ENCODE results near the gene GLI3. TPM values are rescaled to one million over a fixed set of nuclear protein-coding genes. Genes with fewer than 3 reads are reported as not detected.

The GLI3 gene
- total RNA-seq, 1 experiment from 2014 or later: 45.0 TPM

DNA sequence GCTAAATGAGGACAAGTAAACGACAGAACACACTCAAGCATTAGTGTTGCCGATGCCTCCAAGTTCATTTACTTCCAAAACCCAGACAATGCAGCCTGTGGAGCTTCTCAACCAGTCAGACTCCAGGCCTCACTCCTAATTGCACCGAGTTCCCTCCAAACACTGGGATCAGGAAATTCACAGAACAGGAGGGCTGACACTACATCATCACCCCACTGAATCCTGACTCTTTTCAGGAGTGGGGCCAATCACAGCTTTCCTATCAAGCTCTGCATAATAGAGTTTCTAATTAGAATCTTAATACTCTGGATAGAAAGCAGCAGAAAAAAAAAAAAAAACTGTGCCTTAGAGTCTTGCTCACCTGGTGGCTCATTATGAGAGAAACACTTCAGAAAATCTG, 103.7 kb downstream of the GLI3 start:
- no peak overlapping the region for H3K4ac ChIP-seq (ENCODE audit: low read depth, low read length)
- H3K4me2 ChIP-seq (ENCODE audit: insufficient read depth, insufficient read length, low read length): no peak overlapping the region
- no peak overlapping the region for H3T11ph ChIP-seq (ENCODE audit: low read length)
- H3K9ac ChIP-seq (ENCODE audit: extremely low read depth, insufficient read length, low read length): no peak overlapping the region
- no peak overlapping the region for H3K23ac ChIP-seq (ENCODE audit: insufficient read length, low read depth, low read length)
- no peaks in the 10 kb centered on the region for H3K4me1 ChIP-seq (ENCODE audit: insufficient read depth, low read length)
- no peak overlapping the region for H2BK12ac ChIP-seq (ENCODE audit: insufficient read length, low read depth, low read length)
- H3K9me3 ChIP-seq (ENCODE audit: control insufficient read depth, low read depth, low read length): no peaks in the 10 kb centered on the region
- no peaks in the 10 kb centered on the region for H3K27me3 ChIP-seq (ENCODE audit: insufficient read depth, low read length)
- H3K18ac ChIP-seq (ENCODE audit: insufficient read length, low read depth, low read length): no peak overlapping the region
- H3K56ac ChIP-seq (ENCODE audit: insufficient read length, low read depth, low read length): no peak overlapping the region
- DNase-seq: no peak
- H3K79me1 ChIP-seq (ENCODE audit: insufficient read depth, low read depth, low read length, poor library complexity, severe bottlenecking): peaks cover 2% of the 10 kb centered on the region
- H3K79me2 ChIP-seq (ENCODE audit: insufficient read depth, low read length): 0 out of 2 replicates have a peak, but pooled peaks cover 1% of the 10 kb centered on the region
- H2BK5ac ChIP-seq (ENCODE audit: insufficient read length, low read length): no peak overlapping the region
- Mint-ChIP-seq H3K4me3 (no peak overlapping the region), H3K36me3 (ENCODE audit: insufficient read depth in 1 of 3, low read depth in 3 of 3) (peaks cover 2 to 15% (median 3%) of the 10 kb centered on the region in 3 experiments; a peak in 5 of 7 replicates), H3K27me3 (ENCODE audit: low read depth) (no peaks in the 10 kb centered on the region), H3K27ac (no peak overlapping the region; a peak in 1 of 7 replicates), H3K9me3 (peaks cover 2 to 4% of the 10 kb centered on the region in 2 experiments; a peak in 2 of 5 replicates), H3K4me1 (peaks cover 25 to 32% of the 10 kb centered on the region in 2 experiments)
- H3K14ac ChIP-seq (ENCODE audit: insufficient read depth, low read length): no peak overlapping the region
- no peak overlapping the region for H2BK20ac ChIP-seq (ENCODE audit: low read depth, low read length, poor library complexity, severe bottlenecking)
- no peak overlapping the region for H4K91ac ChIP-seq (ENCODE audit: insufficient read length, low read depth, low read length)
- WGBS (ENCODE audit: extremely low coverage, insufficient read length, low lambda C conversion rate): no CpG with 5 or more reads among the region's 3 CpGs
- no peak overlapping the region for H2BK15ac ChIP-seq (ENCODE audit: low read depth, low read length)
- H3K23me2 ChIP-seq (ENCODE audit: insufficient read length, low read depth, low read length, poor library complexity, severe bottlenecking): no peaks in the 10 kb centered on the region
- H4K8ac ChIP-seq (replicated peaks; ENCODE audit: insufficient read length, low read depth, low read length): no peak overlapping the region
- H4K20me1 ChIP-seq (ENCODE audit: control insufficient read depth, insufficient read depth, insufficient read length): no peaks in the 10 kb centered on the region
- TF ChIP-seq, protein P1, sequence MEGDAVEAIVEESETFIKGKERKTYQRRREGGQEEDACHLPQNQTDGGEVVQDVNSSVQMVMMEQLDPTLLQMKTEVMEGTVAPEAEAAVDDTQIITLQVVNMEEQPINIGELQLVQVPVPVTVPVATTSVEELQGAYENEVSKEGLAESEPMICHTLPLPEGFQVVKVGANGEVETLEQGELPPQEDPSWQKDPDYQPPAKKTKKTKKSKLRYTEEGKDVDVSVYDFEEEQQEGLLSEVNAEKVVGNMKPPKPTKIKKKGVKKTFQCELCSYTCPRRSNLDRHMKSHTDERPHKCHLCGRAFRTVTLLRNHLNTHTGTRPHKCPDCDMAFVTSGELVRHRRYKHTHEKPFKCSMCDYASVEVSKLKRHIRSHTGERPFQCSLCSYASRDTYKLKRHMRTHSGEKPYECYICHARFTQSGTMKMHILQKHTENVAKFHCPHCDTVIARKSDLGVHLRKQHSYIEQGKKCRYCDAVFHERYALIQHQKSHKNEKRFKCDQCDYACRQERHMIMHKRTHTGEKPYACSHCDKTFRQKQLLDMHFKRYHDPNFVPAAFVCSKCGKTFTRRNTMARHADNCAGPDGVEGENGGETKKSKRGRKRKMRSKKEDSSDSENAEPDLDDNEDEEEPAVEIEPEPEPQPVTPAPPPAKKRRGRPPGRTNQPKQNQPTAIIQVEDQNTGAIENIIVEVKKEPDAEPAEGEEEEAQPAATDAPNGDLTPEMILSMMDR (conservative IDR thresholded peaks at IDR 0.05): no peak
- H2BK120ac ChIP-seq (ENCODE audit: low read depth, low read length, poor library complexity, severe bottlenecking): no peak overlapping the region
- no peak overlapping the region for H4K5ac ChIP-seq (ENCODE audit: insufficient read length, low read depth, low read length)
- no peak overlapping the region for H2AK5ac ChIP-seq (ENCODE audit: insufficient read length, low read length)
- H2AFZ ChIP-seq (ENCODE audit: low read length): no peak overlapping the region
- no peak overlapping the region for H3K27ac ChIP-seq (ENCODE audit: insufficient read length, low read depth, low read length)
